HG02870 (cell line): ENCODE measurements around the gene PLK3.
"Not testable (repeated sequence)": the region's sequence is repeated elsewhere in the genome, so short reads cannot be mapped to it uniquely, and the experiment has no call there.

Experiments
- ATAC-seq: cut with Tn5 transposase; IDR thresholded peaks from one replicate; pipeline ENCODE4 v1.9.1; 2021; ENCODE audit warnings: mild to moderate bottlenecking, moderate library complexity; ENCODE audit not compliant: unreplicated experiment

Gene PLK3

DNA sequence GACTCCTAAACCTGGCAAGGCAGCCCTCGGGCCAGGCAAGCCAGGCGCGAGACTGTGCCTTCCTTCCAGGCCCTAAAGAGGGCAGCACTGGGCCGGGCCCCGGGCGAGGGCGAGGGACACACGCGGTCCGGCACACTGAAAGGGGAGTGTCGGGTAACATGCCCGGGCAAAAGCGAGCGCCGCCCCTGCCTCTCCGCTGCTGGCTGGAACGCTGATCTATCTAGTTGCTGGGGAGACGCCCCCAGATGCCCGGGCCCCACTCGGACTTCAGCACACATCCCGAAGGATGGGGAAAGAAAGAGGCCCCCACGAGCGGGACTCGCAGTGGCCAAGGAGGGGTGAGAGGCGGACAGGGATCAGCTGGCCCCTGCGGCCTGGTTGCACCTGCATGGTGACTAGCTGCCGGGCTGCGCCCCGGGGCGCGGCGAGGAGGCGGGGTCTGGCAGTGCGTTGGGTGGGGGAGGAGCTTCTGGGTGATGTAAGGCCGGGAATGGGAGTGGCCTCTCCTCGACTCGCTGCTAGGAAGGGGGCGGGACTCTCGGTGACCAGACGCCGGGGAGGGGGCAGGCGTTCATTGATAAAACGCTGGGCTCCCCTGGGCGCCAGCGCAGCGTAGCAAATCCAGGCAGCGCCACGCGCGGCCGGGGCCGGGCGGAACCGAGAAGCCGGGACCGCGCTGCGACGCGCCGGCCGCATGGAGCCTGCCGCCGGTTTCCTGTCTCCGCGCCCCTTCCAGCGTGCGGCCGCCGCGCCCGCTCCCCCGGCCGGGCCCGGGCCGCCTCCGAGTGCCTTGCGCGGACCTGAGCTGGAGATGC lies at the start of gene PLK3:
Gene PLK3 (plus strand): TSS at position 608 of the 815 bp plus-strand sequence. CDS start 87 bp downstream, at position 695.
- peak; percentile 84 for ATAC-seq

DNA sequence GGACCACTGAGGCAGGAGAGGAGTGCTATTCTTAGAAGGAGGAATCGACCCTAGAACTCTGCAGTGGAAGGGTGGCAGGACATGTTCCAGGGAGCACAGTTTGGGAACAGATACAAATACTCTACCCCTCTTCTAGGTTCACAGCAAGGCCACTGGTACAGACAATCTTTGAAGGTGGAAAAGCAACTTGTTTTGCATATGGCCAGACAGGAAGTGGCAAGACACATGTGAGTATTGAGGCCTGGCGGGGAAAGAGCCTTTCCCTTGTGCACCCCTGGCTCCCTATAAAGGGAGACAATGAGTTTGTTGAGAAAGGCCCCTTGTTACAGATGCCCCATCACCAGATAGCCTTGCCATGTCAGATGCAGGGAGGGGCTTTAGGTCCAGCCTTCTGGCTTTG lies 42.8 kb upstream of the PLK3 start:
- no peak for ATAC-seq

DNA sequence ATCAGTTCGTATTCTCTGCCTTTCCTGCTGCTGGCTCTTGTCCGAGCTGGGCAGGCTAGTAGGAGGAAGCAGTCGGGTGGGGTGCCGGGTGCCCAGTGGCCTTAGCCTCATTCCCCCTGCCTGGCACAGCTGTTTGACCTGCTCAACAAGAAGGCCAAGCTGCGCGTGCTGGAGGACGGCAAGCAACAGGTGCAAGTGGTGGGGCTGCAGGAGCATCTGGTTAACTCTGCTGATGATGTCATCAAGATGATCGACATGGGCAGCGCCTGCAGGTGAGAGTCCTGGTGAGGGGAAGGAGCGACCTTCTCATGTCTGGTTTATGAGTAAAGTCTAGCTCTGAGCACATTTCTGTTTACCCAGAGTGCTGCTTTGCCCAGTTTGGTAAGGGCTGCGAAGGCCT lies 41.1 kb upstream of the PLK3 start:
- no peak for ATAC-seq

DNA sequence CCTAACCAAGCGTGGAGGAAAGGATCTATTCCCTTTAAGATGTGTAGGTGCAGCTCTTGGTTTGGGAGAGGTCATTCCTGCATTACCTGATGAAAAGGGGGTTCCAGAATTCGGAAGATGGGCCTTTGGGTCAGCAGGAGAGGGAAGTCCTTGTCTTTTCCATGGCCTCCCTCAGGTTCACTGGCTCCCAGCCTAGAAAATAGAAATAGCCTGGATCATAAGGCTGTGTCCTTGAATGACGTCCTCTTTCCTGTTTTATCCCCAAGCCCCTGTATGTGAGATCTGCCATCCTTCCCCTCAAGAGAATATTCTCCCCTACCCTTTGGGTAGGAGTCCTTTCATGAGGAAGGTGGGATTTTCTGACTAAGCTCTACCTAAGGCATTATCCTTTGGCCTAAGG lies 39.3 kb upstream of the PLK3 start:
- ATAC-seq = no peak

DNA sequence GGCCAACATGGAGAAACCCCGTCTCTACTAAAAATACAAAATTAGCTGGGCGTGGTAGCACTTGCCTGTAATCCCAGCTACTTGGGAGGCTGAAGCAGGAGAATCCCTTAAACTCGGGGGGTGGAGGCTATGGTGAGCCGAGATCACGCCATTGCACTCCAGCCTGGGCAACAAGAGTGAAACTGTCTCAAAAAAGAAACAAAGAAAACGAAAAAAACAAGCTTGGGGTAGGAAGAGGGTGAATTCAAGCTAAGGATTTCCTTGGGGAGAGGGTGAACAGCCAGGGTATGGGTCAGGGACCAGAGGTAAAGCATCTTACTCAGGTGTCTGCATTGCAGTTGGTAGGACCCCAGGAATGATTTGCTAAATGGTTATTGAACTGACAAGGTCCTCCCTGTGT lies 33.8 kb upstream of the PLK3 start:
- ATAC-seq = not testable (repeated sequence)

DNA sequence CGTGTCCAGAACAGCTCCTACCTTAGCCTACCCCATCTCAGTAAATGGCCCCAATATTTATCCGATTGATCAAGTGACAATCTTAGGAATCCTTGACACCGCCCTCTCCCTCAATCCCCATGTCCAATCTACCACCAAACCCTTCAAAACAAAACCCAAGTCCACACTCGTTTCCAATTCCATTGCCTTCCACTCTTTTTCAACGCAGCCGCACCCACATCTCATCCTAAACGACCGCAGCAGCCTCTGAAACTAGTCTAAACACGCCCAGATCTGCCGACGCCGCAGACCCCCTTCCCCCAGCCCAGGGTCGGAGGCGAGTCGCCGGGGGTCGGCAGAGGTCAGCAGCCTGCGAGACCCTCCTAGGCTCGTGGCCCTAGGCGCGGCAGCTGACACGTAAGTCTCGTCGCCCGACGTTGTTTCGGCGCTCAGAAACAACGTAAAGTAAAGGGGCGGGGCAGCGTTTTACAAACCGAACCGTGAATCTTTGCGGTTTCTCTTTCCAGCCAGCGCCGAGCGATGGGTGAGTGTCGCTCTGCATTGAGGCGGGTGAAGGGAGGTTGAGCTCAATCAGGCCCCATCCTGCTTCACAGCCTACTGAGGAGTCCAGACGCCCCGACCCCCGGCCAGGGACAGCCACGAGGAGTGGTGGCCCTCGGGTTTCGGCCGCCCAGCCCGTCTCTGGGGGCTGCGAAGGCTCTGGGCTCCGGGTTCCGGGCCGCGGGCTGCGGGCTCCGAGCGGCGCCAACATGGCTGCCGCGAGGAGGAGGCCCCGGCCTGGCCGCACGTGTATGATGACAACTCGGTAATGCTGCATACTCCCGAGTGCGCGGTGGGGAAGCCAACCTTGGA lies 24.9 kb upstream of the PLK3 start, which contains the start of gene RPS8:
Gene RPS8 (plus strand): TSS at position 463 of the 852 bp plus-strand sequence. CDS start 57 bp downstream, at position 520.
- peak; percentile 61 for ATAC-seq

DNA sequence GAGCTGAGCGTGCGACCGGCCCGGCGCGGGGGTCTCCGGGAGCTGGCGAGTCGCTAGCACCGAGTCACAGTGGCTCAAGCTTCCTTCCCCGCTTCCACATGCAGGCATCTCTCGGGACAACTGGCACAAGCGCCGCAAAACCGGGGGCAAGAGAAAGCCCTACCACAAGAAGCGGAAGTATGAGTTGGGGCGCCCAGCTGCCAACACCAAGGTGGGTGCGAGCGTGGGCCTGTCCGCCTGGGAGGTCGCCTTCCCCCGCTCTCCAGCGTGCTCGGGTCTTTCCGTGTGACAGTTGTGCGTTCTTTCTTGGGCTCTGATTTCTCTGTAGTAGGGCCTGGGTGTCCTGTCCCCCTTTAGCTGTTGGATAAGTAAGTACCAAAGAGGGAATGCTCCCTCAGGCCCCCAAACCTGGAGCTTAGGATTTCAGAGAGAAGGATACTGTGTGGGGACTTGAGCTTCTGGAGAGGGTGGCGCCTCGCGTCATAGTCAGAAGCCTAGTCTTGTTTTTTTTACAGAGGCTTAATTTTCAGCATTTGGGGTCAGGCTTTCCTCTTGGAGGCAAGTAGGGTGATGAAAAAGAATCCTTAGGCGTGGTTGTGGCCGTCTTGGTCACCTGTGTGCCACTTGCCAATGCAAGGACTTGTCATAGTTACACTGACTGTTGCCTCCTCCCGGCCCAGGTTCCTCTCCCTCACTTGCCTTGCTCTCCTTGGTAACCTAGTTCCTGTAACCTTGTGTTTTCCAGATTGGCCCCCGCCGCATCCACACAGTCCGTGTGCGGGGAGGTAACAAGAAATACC lies 24.0 kb upstream of the PLK3 start:
- ATAC-seq = peak; percentile 3

DNA sequence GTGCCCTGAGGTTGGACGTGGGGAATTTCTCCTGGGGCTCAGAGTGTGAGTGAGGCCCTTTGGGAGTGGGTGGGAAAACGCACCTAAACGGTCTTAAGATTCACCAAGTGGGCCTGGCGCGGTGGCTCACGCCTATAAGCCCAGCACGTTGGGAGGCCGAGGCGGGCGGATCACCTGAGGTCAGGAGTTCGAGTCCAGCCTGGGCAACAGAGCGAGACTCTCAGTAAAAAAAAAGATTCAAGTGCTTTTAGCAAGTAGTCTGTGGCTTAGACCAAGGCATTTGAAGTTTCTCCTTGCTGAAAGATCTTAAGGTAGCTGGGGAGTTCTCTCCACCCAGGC lies 23.5 kb upstream of the PLK3 start:
- ATAC-seq = no peak

DNA sequence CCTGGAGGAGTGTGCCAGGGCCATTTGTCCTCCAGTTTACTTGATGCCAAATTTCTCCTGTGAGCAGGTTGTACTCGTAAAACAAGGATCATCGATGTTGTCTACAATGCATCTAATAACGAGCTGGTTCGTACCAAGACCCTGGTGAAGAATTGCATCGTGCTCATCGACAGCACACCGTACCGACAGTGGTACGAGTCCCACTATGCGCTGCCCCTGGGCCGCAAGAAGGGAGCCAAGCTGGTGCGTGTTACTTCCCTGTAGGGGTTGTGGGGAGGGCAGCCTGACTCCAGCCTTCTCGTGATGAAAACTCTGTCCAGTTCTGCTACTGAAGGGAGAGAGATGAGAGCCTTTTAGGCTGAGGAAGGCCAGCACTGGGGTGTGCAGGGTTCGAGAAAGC lies 22.6 kb upstream of the PLK3 start:
- no peak for ATAC-seq

DNA sequence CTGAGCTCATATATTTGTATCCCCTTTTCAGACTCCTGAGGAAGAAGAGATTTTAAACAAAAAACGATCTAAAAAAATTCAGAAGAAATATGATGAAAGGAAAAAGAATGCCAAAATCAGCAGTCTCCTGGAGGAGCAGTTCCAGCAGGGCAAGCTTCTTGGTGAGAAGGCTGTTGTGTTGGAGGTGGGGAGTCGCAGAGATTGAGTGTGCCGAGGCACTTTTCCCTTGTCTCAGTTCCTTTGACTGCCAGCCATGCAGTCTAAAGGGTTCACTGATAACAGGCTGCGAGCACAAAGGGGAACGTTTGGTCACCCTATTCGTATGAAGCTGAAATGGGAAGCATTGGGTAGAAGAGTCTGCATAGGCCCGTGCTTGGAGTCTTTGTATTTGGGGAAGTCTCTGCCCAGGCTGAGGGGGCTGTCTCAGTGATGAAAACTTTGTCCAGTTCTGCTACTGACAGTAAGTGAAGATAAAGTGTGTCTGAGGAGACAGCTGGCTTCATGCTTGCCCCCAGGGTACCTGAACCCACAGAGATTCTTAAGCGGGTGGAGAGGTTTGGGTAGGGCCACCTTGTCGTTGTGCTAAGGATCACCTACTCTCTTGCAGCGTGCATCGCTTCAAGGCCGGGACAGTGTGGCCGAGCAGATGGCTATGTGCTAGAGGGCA lies 22.1 kb upstream of the PLK3 start:
- ATAC-seq = no peak

DNA sequence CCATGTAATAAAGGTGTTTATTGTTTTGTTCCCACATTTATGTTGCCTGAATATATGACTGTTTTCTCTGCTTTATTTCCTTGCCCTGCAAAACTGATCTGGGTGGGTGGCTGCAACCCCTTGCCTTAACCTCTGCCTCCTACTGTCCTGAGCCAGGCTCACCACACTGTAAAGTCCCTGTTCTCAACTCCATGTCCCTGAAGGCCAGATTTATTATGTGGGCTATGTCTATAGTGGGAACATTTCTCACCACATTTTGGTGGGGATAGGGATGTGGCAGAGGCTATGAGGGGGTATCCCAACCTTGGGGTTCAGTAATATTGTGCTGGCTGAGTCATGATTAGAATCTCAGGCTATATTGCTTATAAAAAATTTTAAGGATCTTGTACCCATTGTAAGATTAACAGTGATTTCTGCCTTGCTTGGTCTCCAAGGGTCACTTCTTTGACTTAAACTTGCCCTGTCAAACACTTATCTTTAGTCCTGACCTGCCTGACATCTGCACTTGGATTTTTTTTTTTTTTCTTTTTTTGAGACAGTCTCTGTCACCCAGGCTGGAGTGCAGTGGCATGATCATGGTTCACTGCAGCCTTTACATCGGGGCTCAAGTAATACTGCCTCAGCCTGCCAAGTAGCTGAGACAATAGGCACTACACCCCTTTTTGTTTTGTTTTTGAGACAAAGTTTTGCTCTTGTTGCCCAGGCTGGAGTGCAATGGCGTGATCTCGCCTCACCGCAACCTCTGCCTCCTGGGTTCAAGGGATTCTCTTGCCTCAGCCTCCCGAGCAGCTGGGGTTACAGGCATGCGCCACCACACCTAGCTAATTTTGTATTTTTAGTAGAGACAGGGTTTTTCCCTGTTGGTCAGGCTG lies 21.2 kb upstream of the PLK3 start:
- ATAC-seq = no peak

DNA sequence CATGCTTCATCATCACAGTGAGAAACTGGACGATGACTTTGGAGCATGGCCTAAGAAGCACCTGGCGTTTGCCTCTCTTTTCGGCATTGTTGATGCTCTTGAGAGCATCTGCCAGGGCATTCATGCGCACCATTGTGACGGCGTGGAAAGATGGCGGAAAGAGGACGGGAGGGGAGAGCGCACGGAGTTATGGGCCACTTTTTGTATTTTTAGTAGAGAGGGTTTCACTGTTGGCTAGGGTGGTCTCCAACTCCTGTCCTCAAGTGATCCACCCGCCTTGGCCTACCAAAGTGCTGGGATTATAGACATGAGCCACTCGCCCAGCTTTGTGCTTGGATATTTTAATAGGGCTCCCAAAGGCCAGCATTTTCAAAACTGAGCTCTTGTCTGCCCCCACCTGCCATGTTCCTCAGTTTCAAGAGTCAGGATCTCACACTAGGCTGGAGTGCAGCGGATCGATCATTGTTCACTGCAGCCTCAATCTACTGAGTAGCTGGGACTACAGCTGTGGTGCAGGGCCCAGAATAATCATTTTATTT lies 19.5 kb upstream of the PLK3 start:
- no peak for ATAC-seq

DNA sequence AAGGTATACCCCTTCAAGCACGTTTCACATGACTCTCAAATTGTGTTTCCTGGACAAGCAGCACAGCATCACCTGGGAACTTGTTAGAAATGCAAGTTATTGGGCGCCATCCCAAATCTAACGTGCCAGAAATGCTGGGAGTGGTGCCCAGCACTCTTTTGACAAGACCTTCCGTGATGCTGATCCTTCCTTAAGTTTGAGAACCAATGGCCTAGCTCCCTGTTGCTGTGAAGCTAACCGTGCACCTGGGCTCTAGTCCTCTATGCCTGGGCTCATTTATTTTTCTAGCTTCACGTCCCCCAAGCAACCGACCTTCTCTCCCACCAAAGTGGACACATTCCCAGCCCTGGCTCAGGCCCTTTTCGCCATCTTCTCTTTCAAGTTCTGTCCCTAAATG lies 16.5 kb upstream of the PLK3 start:
- no peak for ATAC-seq

DNA sequence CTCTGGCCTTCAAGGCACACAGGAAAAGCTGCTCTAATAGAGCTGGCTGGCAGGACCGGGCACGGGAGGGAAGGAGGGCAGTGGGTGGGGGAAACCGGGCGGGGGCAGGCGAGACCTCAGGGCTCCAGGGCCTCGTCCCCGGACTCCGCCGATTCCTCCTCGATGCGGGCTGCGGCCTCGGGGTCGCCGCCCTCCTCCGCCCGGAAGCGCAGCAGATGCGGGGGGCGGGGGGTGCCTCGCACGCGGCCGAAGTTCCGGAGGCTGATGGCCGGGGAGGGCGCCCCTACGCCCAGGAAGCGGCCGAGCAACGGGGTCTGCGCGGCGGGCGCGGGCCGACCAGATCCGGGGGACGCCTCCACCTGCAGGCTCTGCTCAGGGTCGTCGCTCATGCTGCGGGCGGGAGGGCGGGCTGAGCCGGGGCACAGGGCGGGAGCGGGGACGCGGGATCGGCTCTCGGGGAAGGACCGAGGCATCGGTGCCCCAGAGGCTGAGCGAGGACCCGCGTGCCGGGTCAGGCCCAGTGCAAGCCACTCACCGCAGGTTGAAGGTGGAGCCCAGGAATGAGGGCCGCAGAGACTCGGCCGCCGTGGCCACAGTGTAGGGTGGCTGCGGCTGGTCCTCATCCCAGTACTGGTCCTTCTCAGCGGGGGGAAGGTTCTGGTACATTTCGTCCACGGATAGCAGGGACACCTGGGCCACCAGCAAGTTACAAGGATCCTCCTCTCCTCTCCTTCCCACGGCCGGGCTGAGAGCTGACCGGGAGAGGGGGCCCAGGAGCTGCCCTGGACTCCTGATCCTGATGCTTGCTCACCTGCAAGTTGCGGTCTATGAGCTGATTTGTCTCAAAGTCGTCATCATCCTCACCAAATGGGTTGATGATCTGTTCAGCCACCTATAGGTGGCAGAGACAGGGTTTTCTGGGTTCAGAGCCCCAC lies 15.8 kb upstream of the PLK3 start:
- no peak for ATAC-seq

DNA sequence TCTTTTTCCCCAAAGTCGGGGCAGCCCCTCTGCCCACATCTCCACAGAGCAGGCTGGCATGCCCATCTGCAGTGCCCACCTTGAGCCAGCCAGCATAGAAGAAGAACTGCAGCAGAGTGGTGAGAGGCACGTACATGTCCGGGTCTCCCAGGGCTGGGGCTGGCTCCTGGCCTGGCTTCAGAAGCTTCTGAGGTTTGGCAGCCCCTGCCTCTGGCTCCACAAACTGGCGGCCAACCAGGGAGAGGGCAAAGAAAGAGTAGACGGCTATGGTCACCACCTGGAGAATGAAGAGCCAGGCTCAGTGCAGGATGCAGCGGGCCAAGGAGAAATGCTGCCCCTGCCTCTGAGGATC lies 15.2 kb upstream of the PLK3 start:
- no peak for ATAC-seq

DNA sequence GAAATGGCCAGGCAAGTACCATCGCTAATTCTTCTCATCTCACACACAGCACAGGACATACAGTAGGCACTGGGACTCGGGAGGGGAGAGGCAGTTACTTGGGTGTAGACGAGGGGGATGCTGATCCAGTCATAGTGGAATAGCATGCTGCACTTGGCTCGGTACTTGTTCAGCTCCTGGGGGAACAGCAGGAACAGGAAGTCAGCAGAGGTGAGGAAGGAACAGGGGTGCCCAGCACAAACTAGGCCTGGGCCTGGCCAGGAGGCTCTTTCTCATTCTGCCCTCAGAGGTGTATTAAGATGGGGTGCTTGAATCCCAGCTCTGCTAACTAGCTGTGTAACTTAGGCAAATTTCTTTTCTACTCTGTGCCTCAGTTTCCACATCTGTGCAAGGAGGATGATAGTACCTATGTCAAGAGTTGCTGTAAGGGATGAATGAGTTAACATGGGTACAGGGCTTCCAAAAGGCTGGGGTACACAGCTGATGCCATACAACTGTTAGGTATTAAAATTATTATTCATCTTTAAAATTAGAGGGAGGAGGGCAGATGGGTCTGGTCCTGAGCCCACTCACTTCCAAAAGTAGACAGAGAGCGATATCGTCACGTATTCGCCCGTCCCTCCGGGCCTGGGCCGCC lies 14.6 kb upstream of the PLK3 start:
- no peak for ATAC-seq

DNA sequence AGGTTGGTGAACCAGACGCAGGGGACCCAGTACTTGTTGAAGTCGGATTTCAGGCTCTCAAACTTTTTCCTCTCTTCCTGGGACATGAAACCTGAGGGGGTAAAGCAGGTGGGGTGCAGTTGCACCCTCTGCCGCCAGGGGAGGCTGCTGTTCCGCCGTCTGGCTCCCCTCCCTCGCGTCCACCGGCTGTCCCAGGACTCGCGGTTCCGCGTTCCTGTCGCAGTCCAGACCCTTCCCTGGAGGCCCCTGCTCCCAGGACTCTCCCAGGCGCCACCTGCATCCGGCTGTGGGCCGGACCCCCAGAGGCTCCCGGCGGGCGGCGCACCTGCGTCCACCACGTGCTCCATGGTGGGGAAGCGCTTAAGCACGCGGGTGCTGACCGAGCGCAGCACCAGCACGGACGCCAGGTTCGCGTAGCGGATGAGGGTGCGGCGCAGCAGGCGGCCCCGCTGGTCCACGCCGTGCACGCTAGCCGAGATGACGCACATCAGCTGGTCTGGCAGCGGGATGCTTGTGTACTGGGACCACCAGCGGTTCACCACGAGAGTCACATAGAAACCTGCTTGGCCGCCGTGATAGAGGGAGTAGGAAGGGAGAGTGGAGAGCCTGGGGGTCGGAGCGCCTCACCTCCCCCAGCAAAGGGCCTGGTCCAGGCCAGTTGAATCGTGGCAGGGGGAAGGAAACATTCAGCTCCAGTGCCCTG lies 13.9 kb upstream of the PLK3 start:
- peak; percentile 38 for ATAC-seq
